H4 (cell line): ENCODE measurements around the gene STAT6. TPM values are rescaled to one million over a fixed set of nuclear protein-coding genes. Genes with fewer than 3 reads are reported as not detected.

ENCODE experiments used
- DNase-seq: peaks from one replicate; pipeline ENCODE4 v3.0.0-alpha.2; 2015; ENCODE audit warnings: low spot score
- total RNA-seq: library from RNA; depleted of rRNA; stranded (reverse); fragments of >200 nt; shearing (Covaris generic); gene quantifications from 2 replicates; pipeline ENCODE4 v1.2.3, GENCODE V29; 2014; rRNA removed

Gene STAT6
- total RNA-seq, result 9.3 and 17.9 TPM in 2 replicates

- DNase-seq, result peak; percentile 84
Observed at GRCh38 chr12:57111031-57111734, at the start of gene STAT6. TSS of gene STAT6 (minus strand) at chr12:57111362. CDS start at chr12:57108278, 3,084 bp downstream.

GRCh38 chr12:57160741-57161140 is 49.6 kb upstream of the STAT6 start:
- no peak for DNase-seq

- DNase-seq, result no peak
Observed at GRCh38 chr12:57160040-57160439, 48.9 kb upstream of the STAT6 start.

- no peak for DNase-seq
Observed at GRCh38 chr12:57159311-57159710, 48.1 kb upstream of the STAT6 start.

GRCh38 chr12:57158665-57159064 is 47.5 kb upstream of the STAT6 start:
- DNase-seq, result no peak

GRCh38 chr12:57158186-57158585 is 47.0 kb upstream of the STAT6 start:
- DNase-seq, result no peak

GRCh38 chr12:57157588-57158173 is 46.5 kb upstream of the STAT6 start:
- no peak for DNase-seq

GRCh38 chr12:57156701-57157403 is 45.7 kb upstream of the STAT6 start:
- no peak for DNase-seq

- no peak for DNase-seq
Observed at GRCh38 chr12:57154804-57155434, 43.8 kb upstream of the STAT6 start.

- no peak for DNase-seq
Observed at GRCh38 chr12:57154076-57154475, 42.9 kb upstream of the STAT6 start.

- DNase-seq, result no peak
Observed at GRCh38 chr12:57153415-57153997, 42.3 kb upstream of the STAT6 start.

- DNase-seq, result no peak
Observed at GRCh38 chr12:57152639-57153038, 41.5 kb upstream of the STAT6 start.

- peak; percentile 36 for DNase-seq
Observed at GRCh38 chr12:57151741-57152630, 40.8 kb upstream of the STAT6 start.

- DNase-seq, result no peak
Observed at GRCh38 chr12:57150400-57151000, 39.3 kb upstream of the STAT6 start.

GRCh38 chr12:57149245-57149900 is 38.2 kb upstream of the STAT6 start:
- no peak for DNase-seq

- DNase-seq, result peak; percentile 59
Observed at GRCh38 chr12:57148469-57149244, 37.5 kb upstream of the STAT6 start.

GRCh38 chr12:57146961-57147944 is 36.1 kb upstream of the STAT6 start, which contains the start of gene LRP1-AS:
TSS of gene LRP1-AS (minus strand) at chr12:57147619.
- no peak for DNase-seq

- DNase-seq, result no peak
Observed at GRCh38 chr12:57146092-57146491, 34.9 kb upstream of the STAT6 start.
